HTR-8/SVneo (cell line): ENCODE results near the gene TRIM15.
"Not testable (repeated sequence)": the region's sequence is repeated elsewhere in the genome, so short reads cannot be mapped to it uniquely, and the experiment has no call there.

Experiments used
- DNase-seq: peaks from one replicate; pipeline ENCODE4 v3.0.0; 2011; ENCODE audit warnings: low spot score, mixed read lengths; ENCODE audit not compliant: insufficient read length
- FAIRE-seq: peaks from 2 replicates; lab custom pipeline; 2011; peaks lifted over from hg19 to GRCh38; lab: Jason Lieb, UNC

Gene TRIM15

GRCh38 chr6:30163090-30163917 is at the start of gene TRIM15:
TSS of gene TRIM15 (plus strand) at chr6:30163546. CDS start at chr6:30163685, 139 bp downstream.
- FAIRE-seq = no peak
- DNase-seq = no peak

DNA sequence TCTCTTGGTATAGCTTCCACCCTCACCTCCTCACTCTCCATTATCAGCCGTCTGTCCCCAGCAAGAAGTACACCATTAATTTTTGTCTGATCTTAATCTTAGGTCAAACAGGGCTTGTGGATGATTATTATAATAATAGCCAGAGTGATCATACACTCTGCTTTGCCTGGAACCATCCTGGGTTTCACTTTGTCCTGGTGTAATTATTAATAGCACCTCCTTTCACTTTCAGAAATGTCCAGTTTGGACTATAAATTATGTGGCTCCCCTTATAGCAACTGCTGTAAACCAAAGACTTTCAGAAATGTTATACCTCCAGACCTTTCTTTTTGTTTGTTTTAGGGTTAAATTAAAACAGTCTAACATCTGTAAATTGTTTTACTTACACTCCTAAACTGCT is 49.5 kb upstream of the TRIM15 start:
- no peak for DNase-seq
- no peak for FAIRE-seq

DNA sequence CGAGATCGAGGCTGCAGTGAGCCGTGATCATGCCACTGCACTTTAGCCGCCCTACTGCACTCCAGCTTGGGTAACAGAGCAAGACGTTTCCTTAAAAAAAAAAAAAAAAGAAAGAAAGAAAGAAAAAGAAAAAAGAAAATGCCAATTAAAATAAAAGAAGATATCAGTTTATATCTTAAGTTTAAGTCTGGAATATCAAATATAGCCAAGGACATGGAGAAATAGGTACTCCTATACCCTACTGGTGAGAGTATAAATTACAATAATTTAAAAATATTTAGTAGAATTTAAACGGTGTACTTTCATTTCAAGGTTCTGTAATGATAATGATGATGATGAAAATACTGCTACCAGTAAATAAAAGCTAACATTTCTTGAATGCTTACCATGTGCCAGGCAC is 46.6 kb upstream of the TRIM15 start:
- DNase-seq = no peak
- FAIRE-seq = no peak

GRCh38 chr6:30118691-30119090 is 44.7 kb upstream of the TRIM15 start:
- not testable (repeated sequence) for FAIRE-seq, DNase-seq

GRCh38 chr6:30121446-30122366 is 41.6 kb upstream of the TRIM15 start:
- FAIRE-seq (no peak), DNase-seq (no peak)

DNA sequence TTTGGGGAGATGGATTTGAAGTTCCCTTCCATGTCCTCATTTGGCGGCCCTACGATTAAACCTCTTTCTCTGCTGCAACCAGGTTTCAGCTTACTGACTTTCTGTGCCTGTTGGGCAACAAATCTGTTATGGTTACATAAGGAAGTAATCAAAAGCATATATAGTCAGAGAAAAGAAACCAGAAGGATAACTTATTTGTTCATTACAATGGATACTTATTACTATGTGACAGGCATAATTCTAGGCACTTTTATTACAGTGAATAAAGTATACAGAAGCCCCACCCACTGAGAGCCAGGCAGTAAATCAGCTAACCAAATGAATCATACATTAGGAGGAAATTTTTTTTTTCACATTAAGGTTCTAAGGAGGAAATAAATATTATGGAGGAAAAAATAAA is 40.8 kb upstream of the TRIM15 start:
- FAIRE-seq (no peak), DNase-seq (no peak)

- no peak for DNase-seq
- FAIRE-seq = no peak
These were observed 35.9 kb upstream of the TRIM15 start for GRCh38 chr6:30127238-30128093.

GRCh38 chr6:30129265-30130178 is 33.8 kb upstream of the TRIM15 start:
- no peak for FAIRE-seq
- DNase-seq = no peak

GRCh38 chr6:30130179-30130679 is 33.1 kb upstream of the TRIM15 start:
- FAIRE-seq (no peak), DNase-seq (no peak)

DNA sequence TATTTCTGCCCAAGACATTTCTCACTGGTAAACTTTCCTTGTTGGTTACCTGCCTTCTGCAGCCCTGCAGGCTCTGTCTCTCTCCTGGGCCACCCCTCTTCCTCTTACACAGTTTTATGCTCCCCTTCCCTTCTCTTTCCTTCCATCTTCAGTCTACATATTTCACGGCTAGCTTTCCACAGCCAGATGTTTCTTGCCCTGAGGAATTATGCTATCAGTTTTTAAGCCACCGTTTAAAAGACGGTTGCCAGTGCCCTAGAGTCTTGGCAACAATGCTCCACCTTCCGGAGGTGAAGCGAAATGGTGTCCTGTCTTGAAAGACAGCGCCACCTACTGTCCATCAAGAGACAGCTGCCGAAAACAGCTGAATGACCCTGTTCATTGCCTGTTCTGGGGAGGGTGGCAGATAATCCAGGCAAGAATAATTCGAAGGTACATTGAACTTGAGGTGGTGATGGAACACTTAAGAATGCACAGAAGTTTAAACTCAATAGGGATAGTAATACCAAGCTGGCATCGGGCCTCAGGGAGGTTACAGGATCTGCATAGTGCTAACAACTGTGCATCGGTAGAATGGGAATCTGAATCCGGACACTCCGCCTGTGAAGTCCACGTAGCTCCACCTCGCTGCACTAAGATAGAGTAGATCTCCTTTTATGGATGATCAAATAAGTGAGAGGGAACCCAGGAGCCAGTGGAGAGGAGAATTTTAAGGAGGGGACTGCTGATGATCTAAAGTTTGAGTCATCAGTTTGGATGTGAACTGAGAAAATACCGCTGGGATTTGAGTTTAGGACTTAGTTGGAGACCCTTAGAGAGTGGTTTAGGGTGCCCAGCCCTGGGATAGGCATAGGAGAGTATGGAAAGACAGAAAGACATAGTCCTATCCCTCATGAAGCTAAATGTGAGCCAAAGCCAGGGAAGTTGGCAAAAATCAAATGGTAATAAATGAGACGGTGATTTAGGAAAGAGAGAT is 32.2 kb upstream of the TRIM15 start:
- FAIRE-seq (peak; percentile 93), DNase-seq (peak; percentile 88)

DNA sequence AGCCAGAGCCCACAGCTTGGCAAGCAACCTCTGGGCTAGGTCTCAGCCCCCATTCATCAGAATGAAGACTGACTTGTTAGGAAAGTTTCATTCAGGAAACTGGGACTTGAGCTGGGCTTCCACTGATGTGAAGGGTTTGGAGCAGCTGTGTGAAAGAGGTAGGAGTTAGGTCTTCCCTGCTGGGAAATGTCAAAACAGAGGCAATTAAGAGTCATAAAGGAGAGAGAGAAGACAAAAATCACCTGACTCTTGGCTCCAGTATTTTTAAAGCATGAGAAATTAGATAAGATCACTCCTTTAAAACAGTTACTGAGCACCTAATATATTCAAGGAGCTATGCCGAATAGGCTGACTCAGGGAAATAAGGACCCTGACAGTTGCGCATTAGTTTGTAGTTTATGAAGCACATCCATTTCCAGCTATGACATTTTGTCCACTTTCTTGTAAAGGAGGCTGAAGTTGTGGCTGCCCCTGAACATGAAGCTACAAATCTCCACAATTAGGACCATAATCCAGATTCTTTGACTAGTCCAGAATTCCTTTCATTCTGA is 31.3 kb upstream of the TRIM15 start:
- DNase-seq (no peak), FAIRE-seq (no peak)

- DNase-seq = no peak
- no peak for FAIRE-seq
These were observed 28.2 kb upstream of the TRIM15 start for GRCh38 chr6:30135147-30135546.

DNA sequence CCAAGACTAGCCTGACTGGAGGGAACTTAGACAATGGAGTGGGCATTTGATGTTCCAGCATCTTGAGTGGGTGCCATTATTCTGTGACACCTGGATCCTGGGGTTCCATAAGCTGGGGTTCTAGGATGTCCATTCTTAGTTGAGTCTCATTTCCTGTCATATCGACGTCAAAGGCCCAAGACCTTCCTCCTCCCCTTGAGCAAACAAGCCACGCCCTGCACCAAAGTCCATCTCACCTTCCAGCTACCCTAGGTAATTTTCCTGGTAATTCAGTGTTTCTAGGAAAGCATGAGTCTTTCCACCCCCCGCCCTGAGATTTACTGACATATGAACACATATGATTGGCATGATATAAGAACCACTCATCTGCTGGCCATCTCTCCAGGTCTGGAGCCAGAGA is 27.6 kb upstream of the TRIM15 start, which contains the start of gene TRIM40:
Gene TRIM40, plus strand, starts transcription at position 384 of the 400 bp plus-strand sequence. CDS start 897 bp downstream, outside the sequence.
- no peak for FAIRE-seq
- no peak for DNase-seq

- FAIRE-seq (no peak), DNase-seq (no peak)
These were observed 26.6 kb upstream of the TRIM15 start for GRCh38 chr6:30136570-30137286.

- not testable (repeated sequence) for DNase-seq, FAIRE-seq
These were observed 23.1 kb upstream of the TRIM15 start for GRCh38 chr6:30140240-30140639.

DNA sequence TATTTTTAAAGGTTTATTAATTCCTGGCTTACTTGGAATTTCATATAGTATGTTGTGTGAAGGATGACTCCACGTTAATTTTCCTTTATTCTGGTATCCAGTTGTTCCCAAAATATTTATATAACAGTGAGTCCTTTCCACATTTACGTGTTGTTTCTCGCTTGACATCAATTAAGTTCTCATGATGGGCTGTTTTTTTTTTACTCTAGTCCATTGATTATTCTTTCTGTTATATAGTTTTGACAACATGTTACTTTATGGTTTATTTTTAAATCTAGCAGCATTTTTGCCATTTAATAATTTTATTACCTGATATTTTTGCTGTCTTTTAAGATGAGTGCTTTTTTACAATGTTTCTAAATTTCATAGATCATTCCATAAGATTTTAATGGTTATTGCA is 20.7 kb upstream of the TRIM15 start:
- no peak for FAIRE-seq
- no peak for DNase-seq

DNA sequence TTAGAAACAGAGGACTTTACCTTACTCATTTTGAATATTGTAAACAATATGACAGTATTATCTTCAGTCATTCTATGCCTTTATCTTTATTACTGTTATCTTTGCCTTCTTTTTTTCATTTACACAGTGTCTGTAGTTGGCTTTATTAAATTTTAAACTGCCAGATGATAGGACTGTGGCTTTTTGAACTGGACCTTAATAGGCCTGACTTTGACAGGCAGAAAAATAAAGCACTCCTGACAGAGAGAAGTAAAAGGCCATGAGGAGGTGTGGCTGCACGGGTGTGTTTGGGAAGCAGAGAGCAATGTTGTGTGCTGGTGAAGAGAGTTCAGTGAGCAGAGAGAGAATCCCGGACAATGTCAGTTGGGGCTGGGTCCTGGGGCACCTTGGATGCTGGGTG is 19.6 kb upstream of the TRIM15 start:
- DNase-seq = no peak
- no peak for FAIRE-seq
